Retinal pigment epithelial cell (primary cell): ENCODE data around the gene ANKRD31.
A peak's percentile ranks its signal among the peaks of the same experiment; 100 is the strongest.
"Not testable (repeated sequence)": the region's sequence is repeated elsewhere in the genome, so short reads cannot be mapped to it uniquely, and the experiment has no call there.

Source experiments
- DNase-seq: peaks from one replicate; pipeline ENCODE4 v3.0.0-alpha.2; 2010; ENCODE audit warnings: low read depth
- H3K4me3 ChIP-seq: 2 replicates; pipeline ENCODE4 v1.5.1; 2011; ENCODE audit warnings: mild to moderate bottlenecking, low read length, control low read depth, moderate library complexity
- CTCF ChIP-seq: conservative IDR thresholded peaks from 2 replicates; pipeline ENCODE4 v1.5.1; 2011; ENCODE audit warnings: low read depth, low read length, control low read depth, inconsistent platforms

The ANKRD31 gene

GRCh38 chr5:75275756-75276155, 39.1 kb upstream of the ANKRD31 start:
- TF ChIP-seq CTCF: no peak
- DNase-seq: no peak
- no peak overlapping the region for H3K4me3 ChIP-seq

- TF ChIP-seq CTCF: no peak
- no peak for DNase-seq
- no peak overlapping the region for H3K4me3 ChIP-seq
Observed at GRCh38 chr5:75275147-75275546, 38.5 kb upstream of the ANKRD31 start.

- TF ChIP-seq CTCF: no peak
Observed at GRCh38 chr5:75274486-75274885, 37.8 kb upstream of the ANKRD31 start.

GRCh38 chr5:75270605-75271004, 33.9 kb upstream of the ANKRD31 start:
- H3K4me3 ChIP-seq, DNase-seq: not testable (repeated sequence)

More at GRCh38 chr5:75274486-75274885, 37.8 kb upstream of the ANKRD31 start:
- no peak for DNase-seq
- no peak overlapping the region for H3K4me3 ChIP-seq

- peak; percentile 14 for DNase-seq
- peak; percentile 67 for TF ChIP-seq CTCF
- H3K4me3 ChIP-seq: no peak overlapping the region
Observed at GRCh38 chr5:75265731-75266130, 29.1 kb upstream of the ANKRD31 start.

- H3K4me3 ChIP-seq: no peak overlapping the region
- TF ChIP-seq CTCF: no peak
- DNase-seq: no peak
Observed at GRCh38 chr5:75262271-75262670, 25.6 kb upstream of the ANKRD31 start.

GRCh38 chr5:75260708-75261107, 24.0 kb upstream of the ANKRD31 start:
- TF ChIP-seq CTCF: no peak
- no peak overlapping the region for H3K4me3 ChIP-seq
- no peak for DNase-seq

- DNase-seq, H3K4me3 ChIP-seq: not testable (repeated sequence)
Observed at GRCh38 chr5:75250452-75250851, 13.8 kb upstream of the ANKRD31 start.
